Testis (tissue), 2 donors: Measurements from ENCODE around the gene GUK1.

ENCODE experiments used
- CTCF ChIP-seq, 3 experiments: fragments of 450-650 bp in 2 of 3; fragments of 200-600 bp in 1 of 3; sonication (generic) in 1 of 3; IDR thresholded peaks; one replicate each; pipeline ENCODE4 v1.5.1; 2016 to 2019; ENCODE audit warnings: antibody characterized with exemption in 3 of 3, mild to moderate bottlenecking in 2 of 3, moderate library complexity in 1 of 3
- POLR2A ChIP-seq: fragments of 450-650 bp; IDR thresholded peaks from one replicate; pipeline ENCODE4 v1.6.1; 2017; ENCODE audit warnings: antibody characterized with exemption, mild to moderate bottlenecking, moderate library complexity

GRCh38 chr1:228091084-228091483, 49.0 kb upstream of the GUK1 start:
- TF ChIP-seq CTCF (IDR thresholded peaks at IDR 0.05) (no peak), POLR2A (no peak)
